ENCODE results near the gene NPTN.

NPTN gene

GRCh38 chr15:73631915-73632669 is 1.1 kb downstream of the NPTN start:
- DNase-seq, result no peak

- DNase-seq, result no peak
These were observed 2.2 kb downstream of the NPTN start for GRCh38 chr15:73630921-73631362.

GRCh38 chr15:73629798-73630429 is 3.3 kb downstream of the NPTN start:
- DNase-seq, result no peak

GRCh38 chr15:73628976-73629797 is 4.0 kb downstream of the NPTN start:
- DNase-seq, result no peak

- DNase-seq, result no peak
These were observed 5.1 kb downstream of the NPTN start for GRCh38 chr15:73628102-73628501.

- DNase-seq, result no peak
These were observed 7.1 kb downstream of the NPTN start for GRCh38 chr15:73626072-73626471.

GRCh38 chr15:73624530-73624929 is 8.7 kb downstream of the NPTN start:
- DNase-seq, result no peak

GRCh38 chr15:73621286-73621826 is 11.8 kb downstream of the NPTN start:
- DNase-seq, result no peak

GRCh38 chr15:73620078-73620477 is 13.1 kb downstream of the NPTN start:
- no peak for DNase-seq

GRCh38 chr15:73617913-73618312 is 15.3 kb downstream of the NPTN start:
- DNase-seq, result no peak

GRCh38 chr15:73617301-73617831 is 15.8 kb downstream of the NPTN start:
- DNase-seq, result no peak

GRCh38 chr15:73608941-73609340 is 24.2 kb downstream of the NPTN start:
- DNase-seq, result no peak

GRCh38 chr15:73608475-73608874 is 24.7 kb downstream of the NPTN start:
- no peak for DNase-seq

GRCh38 chr15:73607843-73608242 is 25.3 kb downstream of the NPTN start:
- no peak for DNase-seq

GRCh38 chr15:73607405-73607804 is 25.8 kb downstream of the NPTN start:
- DNase-seq, result no peak

GRCh38 chr15:73605759-73606436 is 27.3 kb downstream of the NPTN start:
- no peak for DNase-seq

- DNase-seq, result no peak
These were observed 28.7 kb downstream of the NPTN start for GRCh38 chr15:73604477-73604876.

- DNase-seq, result no peak
These were observed 30.2 kb downstream of the NPTN start for GRCh38 chr15:73602992-73603391.

- DNase-seq, result no peak
These were observed 30.7 kb downstream of the NPTN start for GRCh38 chr15:73602446-73602843.

GRCh38 chr15:73601451-73602445 is 31.4 kb downstream of the NPTN start:
- DNase-seq, result no peak

Measured in CD4-positive, alpha-beta T cell treated with Interleukin-21 for 1 hour (primary cell).